NCI-H524 treated with DMSO at 0.1 percent for 48 hours (cell line): ENCODE measurements around the gene DNMBP.
"Not testable (repeated sequence)": the region's sequence is repeated elsewhere in the genome, so short reads cannot be mapped to it uniquely, and the experiment has no call there.

ENCODE experiments used
- DNase-seq: peaks from one replicate; lab custom pipeline; 2025; lab: John Stamatoyannopoulos, UW

The DNMBP gene

GRCh38 chr10:99984211-99985034, 25.3 kb downstream of the DNMBP start:
- no peak for DNase-seq

DNA sequence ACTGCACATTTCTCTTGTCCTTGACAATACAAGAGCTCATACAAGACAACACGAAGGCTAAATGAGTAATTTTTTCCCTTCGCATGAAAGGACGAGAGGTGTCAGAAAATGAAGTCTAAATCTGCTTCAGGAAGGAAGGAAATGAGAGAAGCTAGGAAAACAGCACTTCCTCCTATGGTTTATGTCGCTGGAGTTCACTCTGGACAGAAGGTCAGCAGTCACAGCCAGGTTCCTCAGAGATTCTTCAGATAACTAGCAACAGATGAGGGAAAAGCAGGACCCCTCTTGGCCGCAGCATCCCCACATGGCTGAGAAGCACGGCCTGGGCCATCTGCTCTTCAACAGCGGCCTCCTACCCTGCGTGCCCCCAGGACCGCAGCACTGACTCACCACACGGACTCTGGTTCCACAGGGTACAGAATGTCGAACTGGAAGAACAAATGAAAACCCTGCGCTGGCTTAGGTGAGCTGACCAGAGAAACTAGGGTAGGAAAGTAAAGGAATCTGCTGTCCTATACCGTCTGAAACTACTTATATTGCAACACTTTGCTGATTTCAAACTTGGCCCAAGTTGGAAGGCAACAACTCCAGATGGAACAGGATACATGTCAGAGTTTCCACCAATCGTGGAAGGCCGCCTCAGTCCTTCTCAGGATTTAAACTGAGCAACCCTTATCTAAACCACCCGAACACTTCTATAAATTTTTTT, 26.3 kb downstream of the DNMBP start:
- DNase-seq = no peak

- no peak for DNase-seq
Observed at GRCh38 chr10:99982728-99983127, 27.0 kb downstream of the DNMBP start.

DNA sequence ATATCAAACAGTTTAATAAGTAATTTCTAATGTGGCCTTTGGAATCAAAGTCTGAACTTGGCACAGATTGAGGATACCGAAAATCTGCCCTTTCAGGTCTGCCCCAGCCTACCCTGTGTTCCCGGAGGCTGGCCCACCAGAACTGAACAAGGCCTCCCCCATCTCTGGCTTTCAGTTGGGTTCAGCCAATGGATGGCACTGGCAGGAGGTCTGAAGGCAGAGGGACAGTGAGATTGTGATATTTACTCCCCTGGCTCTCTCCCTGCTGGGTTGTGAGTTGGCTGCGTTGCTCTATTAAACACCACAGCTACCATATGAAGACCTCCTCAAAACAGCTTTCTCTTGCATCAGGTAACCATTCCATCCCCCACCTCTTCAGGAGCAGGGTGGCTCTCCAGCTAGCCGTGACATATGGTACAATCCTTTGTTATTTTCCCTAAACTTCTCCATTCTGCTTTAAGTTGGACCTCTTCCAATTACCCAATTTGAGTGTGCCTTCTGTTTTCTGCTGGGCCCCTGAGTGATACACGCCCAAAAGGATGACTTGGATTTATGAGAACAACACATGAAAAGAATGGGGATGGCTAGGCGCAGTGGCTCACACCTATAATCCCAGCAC, 28.1 kb downstream of the DNMBP start:
- DNase-seq = peak; percentile 85

GRCh38 chr10:99979066-99979685, 30.6 kb downstream of the DNMBP start:
- DNase-seq = no peak

DNA sequence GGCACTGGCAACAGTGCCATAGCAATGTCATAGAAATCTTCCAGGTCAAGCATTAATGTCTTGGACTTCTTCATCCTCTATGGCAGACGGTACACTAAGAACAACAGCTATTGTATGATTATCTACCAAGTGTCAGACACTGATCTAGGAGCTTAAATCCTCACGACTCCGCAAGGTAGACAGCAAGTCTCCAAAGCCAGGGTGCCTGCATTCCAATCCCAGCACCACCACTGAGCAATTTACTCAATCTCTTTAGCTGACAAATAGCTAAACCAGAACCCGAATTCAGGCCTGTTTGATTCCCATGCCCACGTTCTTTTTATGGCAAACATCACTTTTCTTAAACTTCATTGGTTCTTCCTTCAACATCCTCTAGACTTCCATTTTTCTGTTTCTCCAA, 31.8 kb downstream of the DNMBP start:
- no peak for DNase-seq

DNA sequence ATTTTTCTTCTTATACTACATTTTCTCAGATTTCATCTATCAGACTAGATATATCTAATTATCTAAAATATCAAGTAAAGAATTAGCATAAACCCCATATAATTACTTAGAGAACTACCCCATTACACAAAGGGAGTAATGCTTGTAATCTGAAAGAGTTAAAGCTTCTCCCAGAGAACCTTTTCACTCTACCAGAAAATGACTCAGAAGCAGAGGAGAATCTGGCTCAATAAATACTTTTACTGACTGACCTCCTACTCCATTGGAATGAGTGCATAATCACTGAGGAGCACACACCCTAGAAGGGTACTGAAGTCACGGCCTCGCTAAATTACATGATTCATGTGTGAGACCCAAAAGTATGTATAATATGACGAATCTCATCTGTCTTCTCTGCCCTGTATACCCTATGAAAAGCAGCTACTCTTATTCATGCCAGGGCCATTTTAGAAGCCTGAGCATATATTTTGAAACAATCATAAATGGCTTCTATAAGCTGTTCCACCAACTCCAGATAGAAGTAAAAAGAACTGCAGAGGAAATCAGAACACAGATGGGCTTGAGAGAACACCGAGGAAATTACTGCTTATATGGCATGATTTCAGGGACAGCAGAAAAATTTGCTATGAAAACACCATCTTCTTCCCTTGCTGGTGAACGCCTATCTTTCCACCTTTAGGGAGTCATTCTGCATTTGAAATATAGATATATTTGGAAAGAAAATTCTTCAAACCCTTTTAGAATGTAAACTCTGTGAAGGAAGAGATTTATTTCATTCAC, 32.7 kb downstream of the DNMBP start:
- DNase-seq = no peak

GRCh38 chr10:99975942-99976809, 33.6 kb downstream of the DNMBP start:
- DNase-seq = no peak

- DNase-seq = no peak
Observed at GRCh38 chr10:99975106-99975829, 34.5 kb downstream of the DNMBP start.

DNA sequence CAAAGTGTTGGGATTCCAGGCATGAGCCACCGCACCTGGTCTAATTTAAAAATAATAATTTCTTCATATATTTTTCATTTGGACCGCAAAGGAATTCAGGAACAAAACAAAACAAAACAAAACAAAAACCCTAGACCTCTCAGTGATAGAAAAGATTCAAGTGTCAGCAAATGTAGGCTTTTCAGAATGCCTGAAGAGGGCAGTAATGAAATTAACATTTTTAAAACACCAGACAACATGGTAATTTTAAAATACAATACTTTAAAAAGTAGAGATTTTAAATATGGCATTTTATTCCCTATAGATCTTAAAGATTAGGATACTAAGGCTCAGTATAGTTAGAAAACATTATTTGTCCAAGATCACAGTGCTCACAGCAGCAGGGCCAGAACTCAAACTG, 36.6 kb downstream of the DNMBP start:
- no peak for DNase-seq

- DNase-seq = no peak
Observed at GRCh38 chr10:99967961-99968360, 41.8 kb downstream of the DNMBP start.

GRCh38 chr10:99966306-99966705, 43.4 kb downstream of the DNMBP start:
- DNase-seq = no peak

DNA sequence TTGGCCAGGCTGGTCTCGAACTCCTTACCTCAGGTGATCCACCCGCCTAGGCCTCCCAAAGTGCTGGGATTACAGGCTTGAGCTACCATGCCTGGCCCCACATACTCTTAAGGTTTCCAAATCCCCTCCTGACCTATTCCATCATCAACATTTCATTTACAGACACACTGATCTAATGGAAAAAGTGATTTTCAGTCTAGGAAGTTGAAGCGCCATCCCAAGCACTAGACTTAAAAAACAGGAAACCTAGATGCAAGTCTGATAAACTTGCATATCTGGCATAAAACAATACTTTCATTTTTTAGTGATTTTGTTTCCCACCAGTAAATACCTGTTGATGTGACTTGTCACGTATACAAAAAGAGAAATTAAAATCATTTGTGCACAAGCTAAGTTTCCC, 44.0 kb downstream of the DNMBP start:
- no peak for DNase-seq

DNA sequence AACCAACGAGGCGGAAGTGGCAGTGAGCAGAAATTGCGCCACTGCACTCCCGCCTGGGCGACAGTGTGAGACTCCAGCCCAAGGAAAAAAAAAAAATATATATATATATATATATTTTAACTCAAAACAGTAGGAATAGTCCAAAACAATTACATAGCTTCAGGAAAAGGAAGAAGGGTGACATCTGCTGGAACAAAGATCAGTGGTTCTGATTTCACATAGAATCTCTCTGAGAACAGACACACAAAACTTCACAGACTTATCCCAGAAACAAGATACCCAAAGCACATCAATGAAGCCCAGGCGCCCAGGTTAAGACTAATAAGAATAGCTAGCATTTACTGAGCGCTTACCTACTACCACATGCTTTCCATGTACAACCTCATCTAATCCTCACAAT, 45.0 kb downstream of the DNMBP start:
- no peak for DNase-seq

GRCh38 chr10:99963467-99964165, 46.1 kb downstream of the DNMBP start:
- DNase-seq = not testable (repeated sequence)

DNA sequence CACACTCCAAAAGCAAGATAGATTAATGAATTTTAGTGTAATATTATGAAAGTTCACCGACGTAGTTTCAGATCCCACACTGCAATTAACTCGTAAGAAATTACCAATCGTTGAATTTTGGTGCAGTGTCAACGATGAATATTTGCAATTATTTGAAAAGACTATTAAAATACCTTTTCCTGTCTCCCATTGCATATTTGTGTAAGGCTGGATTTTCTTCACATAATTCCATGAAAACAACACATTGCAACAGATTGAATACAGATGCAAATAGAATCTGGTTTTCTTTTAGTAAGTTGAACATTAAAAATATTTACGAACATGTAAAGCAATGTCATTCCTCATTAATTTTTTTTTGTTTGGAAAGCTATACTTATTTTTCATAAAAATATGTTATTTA, 50.9 kb downstream of the DNMBP start:
- DNase-seq = no peak

- no peak for DNase-seq
Observed at GRCh38 chr10:99958302-99958701, 51.4 kb downstream of the DNMBP start.

DNA sequence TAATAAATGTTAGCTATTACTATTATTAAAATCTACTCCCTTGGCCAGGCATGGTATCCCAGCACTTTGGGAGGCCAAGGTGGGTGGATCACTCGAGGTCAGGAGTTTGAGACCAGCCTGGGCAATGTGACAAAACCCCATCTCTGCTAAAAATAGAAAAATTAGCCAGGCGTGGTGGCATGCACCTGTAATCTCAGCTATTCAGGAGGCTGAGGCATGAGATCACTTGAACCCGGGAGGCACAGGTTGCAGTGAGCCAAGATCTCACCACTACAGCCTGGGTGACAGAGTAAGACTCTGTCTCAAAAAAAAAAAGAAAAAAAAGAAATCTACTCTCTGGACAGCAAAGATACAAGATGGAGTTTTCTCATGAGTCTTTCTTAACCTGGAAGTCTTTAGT, 56.2 kb downstream of the DNMBP start:
- not testable (repeated sequence) for DNase-seq

DNA sequence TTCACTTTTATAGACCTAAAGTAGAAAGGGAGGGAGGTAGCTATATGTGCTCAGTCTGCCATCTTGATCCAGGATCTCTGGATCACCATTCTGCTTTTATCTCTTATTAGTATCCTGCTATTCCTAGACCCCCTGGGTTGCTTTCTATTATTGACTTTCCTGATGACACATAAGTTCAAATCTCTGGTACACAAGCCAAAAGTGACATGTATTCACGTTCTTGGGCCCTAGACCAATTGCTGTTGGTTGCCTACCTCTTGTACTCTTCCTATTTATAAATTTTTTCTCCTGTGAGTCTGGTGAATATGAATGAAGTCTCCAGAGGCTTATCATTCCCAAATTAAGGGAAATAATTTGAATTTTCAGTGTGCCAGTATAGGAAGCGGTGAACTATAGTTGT, 56.9 kb downstream of the DNMBP start:
- DNase-seq = no peak

- not testable (repeated sequence) for DNase-seq
Observed at GRCh38 chr10:99946051-99946450, 63.7 kb downstream of the DNMBP start.
